ENCODE measurements around the gene PRPF31. TPM values are rescaled to one million over a fixed set of nuclear protein-coding genes. Genes with fewer than 3 reads are reported as not detected.

Gene PRPF31
- polyA plus RNA-seq, 1 donor from 2014 or later, result 76.6 TPM

DNA sequence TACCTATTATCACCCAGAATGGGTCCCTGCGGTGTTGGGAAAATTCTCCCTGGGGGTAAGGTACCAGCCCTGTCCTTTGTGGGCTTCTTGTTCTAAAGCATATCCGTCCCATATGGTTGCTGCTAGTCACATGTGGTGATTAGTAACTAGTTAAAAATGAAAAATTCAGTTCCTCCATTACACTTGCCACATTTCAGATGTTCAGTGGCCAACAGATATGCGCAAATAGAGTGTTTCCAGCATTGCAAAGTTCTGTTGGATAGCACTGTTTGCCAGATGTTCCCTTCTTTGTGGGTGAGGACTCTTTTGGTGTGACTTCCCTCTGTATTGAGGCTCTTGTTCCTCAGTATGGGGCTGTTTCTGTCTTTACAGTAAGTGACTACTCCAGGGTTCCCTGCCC is 25.8 kb downstream of the PRPF31 start:
- peaks cover 34% of the 10 kb centered on the region for H3K79me2 ChIP-seq (replicated peaks; ENCODE audit: insufficient read depth, low read length)
- no peaks in the 10 kb centered on the region for H3K9me3 ChIP-seq (ENCODE audit: low read length)
- no peak overlapping the region for H3K9ac ChIP-seq (ENCODE audit: low read length)
- H3K4me2 ChIP-seq (ENCODE audit: low read length), result no peak overlapping the region
- H3K27me3 ChIP-seq (ENCODE audit: insufficient read depth, low read depth, low read length), result no peaks in the 10 kb centered on the region
- no peaks in the 10 kb centered on the region for H3K36me3 ChIP-seq (ENCODE audit: insufficient read depth, low read length)
- no peaks in the 10 kb centered on the region for H4K20me1 ChIP-seq (ENCODE audit: insufficient read depth)
- no peaks in the 10 kb centered on the region for H3K9me2 ChIP-seq (ENCODE audit: insufficient read depth, low read length)
- H3K27ac ChIP-seq (ENCODE audit: low read length), result no peak overlapping the region
- no peak for TF ChIP-seq REST (IDR thresholded peaks at IDR 0.05; ENCODE audit: borderline replicate concordance)
- TF ChIP-seq SMC3 (conservative IDR thresholded peaks at IDR 0.05; ENCODE audit: poor library complexity), result no peak
- TF ChIP-seq TAF1 (IDR thresholded peaks at IDR 0.05; ENCODE audit: low read depth), result no peak
- no peak for TF ChIP-seq EP300 (conservative IDR thresholded peaks at IDR 0.05; ENCODE audit: poor library complexity, severe bottlenecking)
- no peak for TF ChIP-seq POLR2AphosphoS5 (IDR thresholded peaks at IDR 0.05)
- TF ChIP-seq, protein P1, sequence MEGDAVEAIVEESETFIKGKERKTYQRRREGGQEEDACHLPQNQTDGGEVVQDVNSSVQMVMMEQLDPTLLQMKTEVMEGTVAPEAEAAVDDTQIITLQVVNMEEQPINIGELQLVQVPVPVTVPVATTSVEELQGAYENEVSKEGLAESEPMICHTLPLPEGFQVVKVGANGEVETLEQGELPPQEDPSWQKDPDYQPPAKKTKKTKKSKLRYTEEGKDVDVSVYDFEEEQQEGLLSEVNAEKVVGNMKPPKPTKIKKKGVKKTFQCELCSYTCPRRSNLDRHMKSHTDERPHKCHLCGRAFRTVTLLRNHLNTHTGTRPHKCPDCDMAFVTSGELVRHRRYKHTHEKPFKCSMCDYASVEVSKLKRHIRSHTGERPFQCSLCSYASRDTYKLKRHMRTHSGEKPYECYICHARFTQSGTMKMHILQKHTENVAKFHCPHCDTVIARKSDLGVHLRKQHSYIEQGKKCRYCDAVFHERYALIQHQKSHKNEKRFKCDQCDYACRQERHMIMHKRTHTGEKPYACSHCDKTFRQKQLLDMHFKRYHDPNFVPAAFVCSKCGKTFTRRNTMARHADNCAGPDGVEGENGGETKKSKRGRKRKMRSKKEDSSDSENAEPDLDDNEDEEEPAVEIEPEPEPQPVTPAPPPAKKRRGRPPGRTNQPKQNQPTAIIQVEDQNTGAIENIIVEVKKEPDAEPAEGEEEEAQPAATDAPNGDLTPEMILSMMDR (IDR thresholded peaks at IDR 0.05; ENCODE audit: poor library complexity, severe bottlenecking), result no peak
- TF ChIP-seq RAD21 (conservative IDR thresholded peaks at IDR 0.05), result no peak
- no peak for TF ChIP-seq MXI1 (conservative IDR thresholded peaks at IDR 0.05; ENCODE audit: poor library complexity, severe bottlenecking)
- no peak for TF ChIP-seq EZH2 (IDR thresholded peaks at IDR 0.05; ENCODE audit: borderline replicate concordance, insufficient read depth, low read length, poor library complexity, severe bottlenecking)
- H3K4me3 ChIP-seq (ENCODE audit: low read length), result no peak overlapping the region
- H2AFZ ChIP-seq (ENCODE audit: low read depth, low read length), result no peak overlapping the region
- H3F3A ChIP-seq (ENCODE audit: insufficient read depth, low read length, poor library complexity, severe bottlenecking), result no peaks in the 10 kb centered on the region

DNA sequence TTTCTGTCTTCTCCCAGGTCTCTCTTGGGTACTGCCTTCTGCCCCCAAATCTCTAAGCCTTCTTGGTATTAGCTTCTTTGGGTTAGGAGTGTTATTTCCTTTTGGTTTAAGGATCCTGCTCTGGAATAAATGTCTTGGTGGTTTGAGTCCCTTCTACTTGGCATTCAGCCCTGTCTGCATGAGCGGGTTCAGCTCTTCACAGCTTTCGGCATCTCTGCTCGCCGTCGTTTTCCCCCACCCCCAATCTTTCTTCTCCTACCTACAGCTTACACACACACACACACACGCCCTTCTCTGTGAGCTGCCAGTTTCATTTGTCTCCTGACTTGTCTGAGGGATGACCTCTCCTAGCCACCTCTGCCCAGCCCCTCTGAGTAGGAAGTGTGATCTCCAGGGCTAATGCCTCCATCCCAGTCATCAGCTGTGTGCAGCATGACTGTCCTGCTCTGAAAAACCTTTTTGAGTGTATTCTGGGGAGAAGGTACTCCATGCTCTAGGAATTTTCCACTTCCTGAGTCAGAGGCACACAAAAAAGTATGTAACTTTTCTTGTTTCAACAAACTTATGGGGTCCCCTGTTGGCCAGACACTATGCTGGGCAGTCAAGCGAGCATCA is 26.7 kb downstream of the PRPF31 start:
- Histone ChIP-seq H3K4me3 (ENCODE audit: low read length) (no peak overlapping the region), H3K27ac (ENCODE audit: low read length) (no peak overlapping the region), H2AFZ (ENCODE audit: low read depth, low read length) (no peak overlapping the region), H4K20me1 (ENCODE audit: insufficient read depth) (no peaks in the 10 kb centered on the region), H3K4me2 (ENCODE audit: low read length) (no peak overlapping the region), H3F3A (ENCODE audit: insufficient read depth, low read length, poor library complexity, severe bottlenecking) (no peaks in the 10 kb centered on the region), H3K36me3 (ENCODE audit: insufficient read depth, low read length) (no peaks in the 10 kb centered on the region), H3K9me2 (ENCODE audit: insufficient read depth, low read length) (no peaks in the 10 kb centered on the region), H3K27me3 (ENCODE audit: insufficient read depth, low read depth, low read length) (no peaks in the 10 kb centered on the region), H3K9me3 (ENCODE audit: low read length) (no peaks in the 10 kb centered on the region), H3K79me2 (replicated peaks; ENCODE audit: insufficient read depth, low read length) (peaks cover 34% of the 10 kb centered on the region), H3K9ac (ENCODE audit: low read length) (no peak overlapping the region)
- TF ChIP-seq TAF1 (IDR thresholded peaks at IDR 0.05; ENCODE audit: low read depth) (no peak), POLR2AphosphoS5 (IDR thresholded peaks at IDR 0.05) (no peak), REST (IDR thresholded peaks at IDR 0.05; ENCODE audit: borderline replicate concordance) (no peak), SMC3 (conservative IDR thresholded peaks at IDR 0.05; ENCODE audit: poor library complexity) (no peak), RAD21 (conservative IDR thresholded peaks at IDR 0.05) (no peak), EZH2 (IDR thresholded peaks at IDR 0.05; ENCODE audit: borderline replicate concordance, insufficient read depth, low read length, poor library complexity, severe bottlenecking) (no peak)
- TF ChIP-seq, protein P1 (IDR thresholded peaks at IDR 0.05; ENCODE audit: poor library complexity, severe bottlenecking), result no peak

All from neural cell (in vitro differentiated cells).